Esophagus muscularis mucosa (tissue), 4 donors: ENCODE data around the gene CDC23.

Source experiments
- EP300 ChIP-seq: sonication (generic); formaldehyde crosslinking; IDR thresholded peaks from one replicate; pipeline ENCODE4 v1.6.1; 2017; ENCODE audit warnings: antibody characterized with exemption
- POLR2A ChIP-seq: fragments of 450-650 bp; IDR thresholded peaks from one replicate; pipeline ENCODE4 v1.6.1; 2017; ENCODE audit warnings: antibody characterized with exemption, moderate library complexity, mild to moderate bottlenecking, low read depth
- POLR2AphosphoS5 ChIP-seq, 2 donors: sonication (generic); formaldehyde crosslinking; IDR thresholded peaks; one replicate each; pipeline ENCODE4 v1.6.1; 2017; ENCODE audit warnings: antibody characterized with exemption in 2 of 2
- TF ChIP-seq, protein P1 (sequence below), 3 experiments: fragments of 200-600 bp in 2 of 3; fragments of 450-650 bp in 1 of 3; sonication (generic) in 2 of 3; IDR thresholded peaks; one replicate each; pipeline ENCODE4 v1.5.1; 2017 to 2019; ENCODE audit warnings: antibody characterized with exemption in 3 of 3, mild to moderate bottlenecking in 2 of 3, moderate library complexity in 1 of 3

- TF ChIP-seq, protein P1, sequence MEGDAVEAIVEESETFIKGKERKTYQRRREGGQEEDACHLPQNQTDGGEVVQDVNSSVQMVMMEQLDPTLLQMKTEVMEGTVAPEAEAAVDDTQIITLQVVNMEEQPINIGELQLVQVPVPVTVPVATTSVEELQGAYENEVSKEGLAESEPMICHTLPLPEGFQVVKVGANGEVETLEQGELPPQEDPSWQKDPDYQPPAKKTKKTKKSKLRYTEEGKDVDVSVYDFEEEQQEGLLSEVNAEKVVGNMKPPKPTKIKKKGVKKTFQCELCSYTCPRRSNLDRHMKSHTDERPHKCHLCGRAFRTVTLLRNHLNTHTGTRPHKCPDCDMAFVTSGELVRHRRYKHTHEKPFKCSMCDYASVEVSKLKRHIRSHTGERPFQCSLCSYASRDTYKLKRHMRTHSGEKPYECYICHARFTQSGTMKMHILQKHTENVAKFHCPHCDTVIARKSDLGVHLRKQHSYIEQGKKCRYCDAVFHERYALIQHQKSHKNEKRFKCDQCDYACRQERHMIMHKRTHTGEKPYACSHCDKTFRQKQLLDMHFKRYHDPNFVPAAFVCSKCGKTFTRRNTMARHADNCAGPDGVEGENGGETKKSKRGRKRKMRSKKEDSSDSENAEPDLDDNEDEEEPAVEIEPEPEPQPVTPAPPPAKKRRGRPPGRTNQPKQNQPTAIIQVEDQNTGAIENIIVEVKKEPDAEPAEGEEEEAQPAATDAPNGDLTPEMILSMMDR (IDR thresholded peaks at IDR 0.05), result no peak
- TF ChIP-seq POLR2A (no peak), POLR2AphosphoS5 (IDR thresholded peaks at IDR 0.05) (no peak), EP300 (no peak)
Observed at GRCh38 chr5:138148811-138149210, 64.3 kb downstream of the CDC23 start.
